GM23338 (cell line): Measurements from ENCODE around the gene NKAPL. TPM values are rescaled to one million over a fixed set of nuclear protein-coding genes. Genes with fewer than 3 reads are reported as not detected.
"Not testable (repeated sequence)": the region's sequence is repeated elsewhere in the genome, so short reads cannot be mapped to it uniquely, and the experiment has no call there.

Source experiments
- ATAC-seq: fragments of 200-7000 bp; cut with Tn5 transposase; 3 replicates; pipeline ENCODE4 v1.9.1; 2020
- DNase-seq: peaks from one replicate; pipeline ENCODE4 v3.0.0-alpha.2; 2015; ENCODE audit warnings: low spot score
- H2AFZ ChIP-seq: fragments of 200-600 bp; sonication (generic); 2 replicates; pipeline ENCODE4 v1.8.0; 2016; ENCODE audit warnings: antibody characterized with exemption, mild to moderate bottlenecking, moderate library complexity
- H3F3A ChIP-seq: fragments of 200-600 bp; sonication (generic); replicated peaks from 2 replicates; pipeline ENCODE4 v1.8.0; 2017; ENCODE audit warnings: antibody characterized with exemption, mixed run types, low read depth
- H3K27ac ChIP-seq: fragments of 200-600 bp; sonication (generic); 2 replicates; pipeline ENCODE4 v1.6.1; 2016; ENCODE audit warnings: low read depth
- H3K27me3 ChIP-seq: fragments of 200-600 bp; sonication (generic); 2 replicates; pipeline ENCODE4 v1.8.0; 2016; ENCODE audit warnings: mild to moderate bottlenecking, mixed run types, moderate library complexity; ENCODE audit not compliant: insufficient read depth
- H3K36me3 ChIP-seq: fragments of 200-600 bp; sonication (generic); 2 replicates; pipeline ENCODE4 v1.8.0; 2016; ENCODE audit warnings: mild to moderate bottlenecking; ENCODE audit not compliant: insufficient read depth
- H3K4me1 ChIP-seq: fragments of 200-600 bp; sonication (generic); 2 replicates; pipeline ENCODE4 v1.8.0; 2016; ENCODE audit warnings: mild to moderate bottlenecking, moderate library complexity; ENCODE audit not compliant: insufficient read depth
- H3K4me2 ChIP-seq: fragments of 200-600 bp; sonication (generic); 2 replicates; pipeline ENCODE4 v1.7.1; 2017; ENCODE audit warnings: mixed run types
- H3K4me3 ChIP-seq: fragments of 200-600 bp; sonication (generic); 2 replicates; pipeline ENCODE4 v1.6.1; 2016; ENCODE audit warnings: mixed run types
- H3K79me2 ChIP-seq: fragments of 200-600 bp; sonication (generic); replicated peaks from 2 replicates; pipeline ENCODE4 v1.8.0; 2017; ENCODE audit warnings: mild to moderate bottlenecking; ENCODE audit not compliant: insufficient read depth
- H3K9me2 ChIP-seq: fragments of 200-600 bp; sonication (generic); 2 replicates; pipeline ENCODE4 v1.8.0; 2017; ENCODE audit not compliant: insufficient read depth
- H4K20me1 ChIP-seq: fragments of 200-600 bp; sonication (generic); replicated peaks from 2 replicates; pipeline ENCODE4 v1.8.0; 2017; ENCODE audit warnings: mild to moderate bottlenecking; ENCODE audit not compliant: insufficient read depth
- H3K27ac Mint-ChIP-seq: 2 replicates; pipeline ENCODE4 v1.8.0; 2020; ENCODE audit warnings: inconsistent platforms, mild to moderate bottlenecking, moderate library complexity, mixed read lengths
- H3K27me3 Mint-ChIP-seq: 3 replicates; pipeline ENCODE4 v1.8.0; 2022; ENCODE audit warnings: low read depth, mild to moderate bottlenecking, moderate library complexity, mixed read lengths, inconsistent platforms; ENCODE audit not compliant: insufficient read depth, poor library complexity
- H3K36me3 Mint-ChIP-seq: 3 replicates; pipeline ENCODE4 v1.8.0; 2021; ENCODE audit warnings: low read depth, mild to moderate bottlenecking, inconsistent platforms, moderate library complexity, mixed read lengths
- H3K4me1 Mint-ChIP-seq: 3 replicates; pipeline ENCODE4 v1.8.0; 2020; ENCODE audit warnings: mild to moderate bottlenecking, inconsistent platforms, mixed read lengths
- H3K4me3 Mint-ChIP-seq: 3 replicates; pipeline ENCODE4 v1.8.0; 2021; ENCODE audit warnings: moderate library complexity, mild to moderate bottlenecking, inconsistent platforms, mixed read lengths
- H3K9me3 Mint-ChIP-seq: 3 replicates; pipeline ENCODE4 v1.8.0; 2020; ENCODE audit warnings: moderate library complexity, mild to moderate bottlenecking, inconsistent platforms, mixed read lengths
- EZH2phosphoT487 ChIP-seq: fragments of 200-600 bp; sonication (generic); IDR thresholded peaks from one replicate; pipeline ENCODE4 v1.8.1; 2018; ENCODE audit warnings: antibody characterized with exemption; ENCODE audit not compliant: unreplicated experiment
- ZNF331 ChIP-seq: fragments of 250-450 bp; sonication (Bioruptor Pico); IDR thresholded peaks from 2 replicates; pipeline ENCODE4 v1.5.0; 2020; ENCODE audit warnings: low read depth, mild to moderate bottlenecking, moderate library complexity
- polyA plus RNA-seq: library from polyadenylated mRNA; unstranded; fragments of >200 nt; fragmentation: Nextera tagmentation; extraction: Ambion mirVana; gene quantifications from 2 replicates; pipeline ENCODE4 v1.2.1, GENCODE V29; 2016
- total RNA-seq: library from RNA; depleted of rRNA; stranded (reverse); fragments of >200 nt; shearing (Covaris generic); gene quantifications from 2 replicates; pipeline ENCODE4 v1.2.3, GENCODE V29; 2014; rRNA removed
- TF ChIP-seq, protein P1 (sequence below): IDR thresholded peaks from 2 replicates; pipeline ENCODE4 v1.6.1; 2016; ENCODE audit warnings: antibody characterized with exemption

The NKAPL gene
- total and polyA plus RNA-seq, 2 experiments from 2014 or later: 1.6 to 2.9 TPM

DNA sequence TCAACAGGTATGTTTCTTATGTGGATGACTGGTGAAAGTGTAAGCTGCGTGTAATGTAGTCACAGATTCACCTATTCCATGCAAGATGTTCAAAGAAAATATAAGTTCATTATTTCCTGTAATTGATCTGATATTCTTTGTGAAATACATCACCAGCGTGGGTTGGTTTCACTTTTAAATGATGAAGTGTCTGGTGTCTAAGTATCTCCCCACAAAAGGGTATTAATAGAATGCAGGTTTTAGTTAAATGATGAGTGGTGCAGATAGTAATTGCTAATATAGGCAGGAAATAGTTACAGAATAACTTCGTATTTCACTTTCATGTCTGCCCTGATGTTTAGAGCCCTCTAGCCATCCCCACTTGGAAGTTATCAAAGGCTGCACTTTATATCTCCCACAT, 44.5 kb downstream of the NKAPL start:
- H3K9me3 Mint-ChIP-seq: peaks cover 3% of the 10 kb centered on the region; the same call in 1 of the 3 replicates
- Histone ChIP-seq H3F3A (no peaks in the 10 kb centered on the region), H3K27ac (no peak overlapping the region), H3K4me1 (no peaks in the 10 kb centered on the region), H3K9me2 (no peaks in the 10 kb centered on the region), H3K4me3 (no peak overlapping the region), H3K79me2 (no peaks in the 10 kb centered on the region), H4K20me1 (0 out of 2 replicates have a peak, but pooled peaks cover 3% of the 10 kb centered on the region), H3K36me3 (no peaks in the 10 kb centered on the region), H3K4me2 (no peak overlapping the region), H3K27me3 (no peaks in the 10 kb centered on the region), H2AFZ (no peak overlapping the region)
- H3K27me3 Mint-ChIP-seq: no peaks in the 10 kb centered on the region
- TF ChIP-seq, protein P1, sequence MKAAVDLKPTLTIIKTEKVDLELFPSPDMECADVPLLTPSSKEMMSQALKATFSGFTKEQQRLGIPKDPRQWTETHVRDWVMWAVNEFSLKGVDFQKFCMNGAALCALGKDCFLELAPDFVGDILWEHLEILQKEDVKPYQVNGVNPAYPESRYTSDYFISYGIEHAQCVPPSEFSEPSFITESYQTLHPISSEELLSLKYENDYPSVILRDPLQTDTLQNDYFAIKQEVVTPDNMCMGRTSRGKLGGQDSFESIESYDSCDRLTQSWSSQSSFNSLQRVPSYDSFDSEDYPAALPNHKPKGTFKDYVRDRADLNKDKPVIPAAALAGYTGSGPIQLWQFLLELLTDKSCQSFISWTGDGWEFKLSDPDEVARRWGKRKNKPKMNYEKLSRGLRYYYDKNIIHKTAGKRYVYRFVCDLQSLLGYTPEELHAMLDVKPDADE: no peak
- TF ChIP-seq EZH2phosphoT487 (no peak), ZNF331 (CRISPR knock-in tag) (no peak)
- H3K27ac Mint-ChIP-seq: no peak overlapping the region
- DNase-seq (no peak), ATAC-seq (no peak)
- no peak overlapping the region for H3K4me3 Mint-ChIP-seq
- peaks cover 4% of the 10 kb centered on the region for H3K36me3 Mint-ChIP-seq
- no peaks in the 10 kb centered on the region for H3K4me1 Mint-ChIP-seq

DNA sequence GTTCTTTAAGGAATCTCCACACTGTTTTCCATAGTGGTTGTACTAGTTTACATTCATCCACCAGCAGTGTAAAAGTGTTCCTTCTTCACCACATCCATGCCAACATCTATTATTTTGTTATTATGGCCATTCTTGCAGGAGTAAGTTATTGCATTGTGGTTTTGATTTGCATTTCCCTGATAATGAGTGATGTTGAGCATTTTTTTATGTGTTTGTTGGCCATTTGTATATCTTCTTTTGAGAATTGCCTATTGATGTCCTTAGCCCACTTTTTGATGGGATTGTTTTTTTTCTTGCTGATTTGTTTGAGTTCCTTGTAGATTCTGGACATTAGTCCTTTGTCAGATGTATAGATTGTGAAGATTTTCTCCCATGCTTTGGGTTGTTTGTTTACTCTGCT, 47.3 kb downstream of the NKAPL start:
- not testable (repeated sequence) for ATAC-seq, H2AFZ ChIP-seq, H3K27ac ChIP-seq, H3K9me3 Mint-ChIP-seq, DNase-seq, H3K79me2 ChIP-seq, H3K4me3 Mint-ChIP-seq, H3K4me2 ChIP-seq, H3K27me3 Mint-ChIP-seq, H3K36me3 ChIP-seq, H3K9me2 ChIP-seq, H4K20me1 ChIP-seq, H3K36me3 Mint-ChIP-seq, H3K27me3 ChIP-seq, H3K4me3 ChIP-seq, H3F3A ChIP-seq, H3K27ac Mint-ChIP-seq
- peaks cover 21% of the 10 kb centered on the region for H3K4me1 ChIP-seq
- peaks cover 20% of the 10 kb centered on the region for H3K4me1 Mint-ChIP-seq

Other genes with a start within 250 kb of the NKAPL start
- 5.5 and 7.6 TPM in 2 replicates for gene ZNF165, start 178.7 kb upstream of the NKAPL start, total RNA-seq
- gene ZNF165, start 178.7 kb upstream of the NKAPL start, polyA plus RNA-seq: 7.7 and 8.9 TPM in 2 replicates
- gene ZSCAN16, start 134.7 kb upstream of the NKAPL start, total RNA-seq: 4.7 and 10.3 TPM in 2 replicates
- gene ZSCAN16, start 134.7 kb upstream of the NKAPL start, polyA plus RNA-seq: 9.2 and 12.9 TPM in 2 replicates
- gene ZKSCAN8, start 117.4 kb upstream of the NKAPL start, total RNA-seq: 21.3 and 22.6 TPM in 2 replicates
- gene ZKSCAN8, start 117.4 kb upstream of the NKAPL start, polyA plus RNA-seq: 4.0 and 4.2 TPM in 2 replicates
- gene ZSCAN9, start 34.0 kb upstream of the NKAPL start, total RNA-seq: 10.9 and 11.9 TPM in 2 replicates
- gene ZSCAN9, start 34.0 kb upstream of the NKAPL start, polyA plus RNA-seq: 10.0 and 10.9 TPM in 2 replicates
- 5.7 and 5.9 TPM in 2 replicates for gene ZKSCAN4, start 7.0 kb upstream of the NKAPL start, total RNA-seq
- gene ZKSCAN4, start 7.0 kb upstream of the NKAPL start, polyA plus RNA-seq: 2.8 and 3.1 TPM in 2 replicates
- gene ZSCAN26, start 7.8 kb downstream of the NKAPL start, total RNA-seq: 10.2 and 13.0 TPM in 2 replicates
- 3.5 and 6.5 TPM in 2 replicates for gene ZSCAN26, start 7.8 kb downstream of the NKAPL start, polyA plus RNA-seq
- 8.4 and 10.5 TPM in 2 replicates for gene PGBD1, start 22.3 kb downstream of the NKAPL start, total RNA-seq
- gene PGBD1, start 22.3 kb downstream of the NKAPL start, polyA plus RNA-seq: 6.0 and 7.5 TPM in 2 replicates
- 4.7 and 12.1 TPM in 2 replicates for gene ZSCAN31, start 76.9 kb downstream of the NKAPL start, total RNA-seq
- 2.8 and 3.1 TPM in 2 replicates for gene ZSCAN31, start 76.9 kb downstream of the NKAPL start, polyA plus RNA-seq
- gene ZKSCAN3, start 90.7 kb downstream of the NKAPL start, total RNA-seq: 4.3 and 7.6 TPM in 2 replicates
- gene ZKSCAN3, start 90.7 kb downstream of the NKAPL start, polyA plus RNA-seq: 2.8 and 3.0 TPM in 2 replicates
- 5.7 and 7.3 TPM in 2 replicates for gene ZSCAN12, start 140.4 kb downstream of the NKAPL start, total RNA-seq
- gene ZSCAN12, start 140.4 kb downstream of the NKAPL start, polyA plus RNA-seq: 1.9 and 2.0 TPM in 2 replicates
- 3.1 and 7.8 TPM in 2 replicates for gene ZSCAN23, start 184.2 kb downstream of the NKAPL start, total RNA-seq
- 0.30 and 1.9 TPM in 2 replicates for gene ZSCAN23, start 184.2 kb downstream of the NKAPL start, polyA plus RNA-seq